HG03045 (cell line): ENCODE data around the gene AP1S3.

ENCODE experiments used
- ATAC-seq: cut with Tn5 transposase; IDR thresholded peaks from one replicate; pipeline ENCODE4 v1.9.1; 2021; ENCODE audit warnings: mild to moderate bottlenecking, moderate library complexity; ENCODE audit not compliant: unreplicated experiment

Gene AP1S3

GRCh38 chr2:223725986-223726970 lies 111.1 kb downstream of the AP1S3 start:
- no peak for ATAC-seq

GRCh38 chr2:223725494-223725893 lies 111.9 kb downstream of the AP1S3 start:
- no peak for ATAC-seq

- no peak for ATAC-seq
Observed at GRCh38 chr2:223724861-223725260, 112.5 kb downstream of the AP1S3 start.

GRCh38 chr2:223723954-223724411 lies 113.4 kb downstream of the AP1S3 start:
- no peak for ATAC-seq

GRCh38 chr2:223722226-223722625 lies 115.2 kb downstream of the AP1S3 start:
- no peak for ATAC-seq

- no peak for ATAC-seq
Observed at GRCh38 chr2:223721746-223722145, 115.6 kb downstream of the AP1S3 start.

- no peak for ATAC-seq
Observed at GRCh38 chr2:223720367-223720766, 117.0 kb downstream of the AP1S3 start.

GRCh38 chr2:223712642-223713041 lies 124.7 kb downstream of the AP1S3 start:
- no peak for ATAC-seq

- no peak for ATAC-seq
Observed at GRCh38 chr2:223711596-223712326, 125.6 kb downstream of the AP1S3 start.
